ENCODE results near the gene PRDX3. TPM values are rescaled to one million over a fixed set of nuclear protein-coding genes. Genes with fewer than 3 reads are reported as not detected.
A peak's percentile ranks its signal among the peaks of the same experiment; 100 is the strongest.

Gene PRDX3
- total RNA-seq: 10 to 100 TPM; 58.8 to 78.3 (median 62.1) TPM

DNA sequence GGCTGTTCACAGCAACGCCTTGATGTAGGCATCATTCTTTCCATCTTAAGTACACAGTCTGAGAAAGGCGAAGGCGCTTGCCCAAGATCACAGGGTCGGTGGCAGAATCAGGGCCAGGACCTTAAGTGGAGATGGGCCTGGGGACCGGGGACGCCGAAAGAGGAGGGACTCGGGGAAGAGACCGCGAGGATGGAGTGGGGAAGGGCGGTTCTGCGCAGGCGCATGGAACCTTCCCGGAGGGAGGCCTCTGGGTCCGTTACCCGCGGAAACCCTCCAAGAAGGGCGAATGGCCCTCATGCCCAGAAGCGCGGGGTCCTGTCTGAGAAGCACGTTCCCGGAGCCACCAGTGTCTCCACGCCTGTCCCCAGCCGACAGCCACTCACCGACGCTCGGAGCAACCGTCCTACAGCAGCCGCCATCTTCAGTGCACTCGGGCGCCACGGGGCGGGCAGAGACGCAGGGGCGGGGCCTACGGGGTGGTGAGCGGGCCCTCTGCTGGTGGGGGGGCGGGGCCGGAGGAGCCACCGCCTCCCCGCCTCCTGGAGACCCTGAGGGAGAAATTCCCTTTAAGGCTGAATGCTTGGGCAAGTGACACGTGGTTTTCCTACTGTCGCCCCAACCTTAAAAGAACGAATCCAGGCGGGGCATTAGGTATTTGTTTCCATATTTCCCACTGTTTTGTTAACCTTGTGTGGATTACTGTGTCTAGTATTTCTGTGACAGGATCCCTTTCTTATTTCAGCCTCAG is at the start of gene PRDX3:
Gene PRDX3, minus strand, starts transcription at position 441 of the 748 bp plus-strand sequence. Its CDS starts 22 bp downstream, at position 419.
- TF ChIP-seq, protein P1, sequence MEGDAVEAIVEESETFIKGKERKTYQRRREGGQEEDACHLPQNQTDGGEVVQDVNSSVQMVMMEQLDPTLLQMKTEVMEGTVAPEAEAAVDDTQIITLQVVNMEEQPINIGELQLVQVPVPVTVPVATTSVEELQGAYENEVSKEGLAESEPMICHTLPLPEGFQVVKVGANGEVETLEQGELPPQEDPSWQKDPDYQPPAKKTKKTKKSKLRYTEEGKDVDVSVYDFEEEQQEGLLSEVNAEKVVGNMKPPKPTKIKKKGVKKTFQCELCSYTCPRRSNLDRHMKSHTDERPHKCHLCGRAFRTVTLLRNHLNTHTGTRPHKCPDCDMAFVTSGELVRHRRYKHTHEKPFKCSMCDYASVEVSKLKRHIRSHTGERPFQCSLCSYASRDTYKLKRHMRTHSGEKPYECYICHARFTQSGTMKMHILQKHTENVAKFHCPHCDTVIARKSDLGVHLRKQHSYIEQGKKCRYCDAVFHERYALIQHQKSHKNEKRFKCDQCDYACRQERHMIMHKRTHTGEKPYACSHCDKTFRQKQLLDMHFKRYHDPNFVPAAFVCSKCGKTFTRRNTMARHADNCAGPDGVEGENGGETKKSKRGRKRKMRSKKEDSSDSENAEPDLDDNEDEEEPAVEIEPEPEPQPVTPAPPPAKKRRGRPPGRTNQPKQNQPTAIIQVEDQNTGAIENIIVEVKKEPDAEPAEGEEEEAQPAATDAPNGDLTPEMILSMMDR (IDR thresholded peaks at IDR 0.05): peak in 1 of 2 donors; percentile 33
- TF ChIP-seq EP300 (IDR thresholded peaks at IDR 0.05) (no peak), POLR2A (IDR thresholded peaks at IDR 0.05) (peak; percentile 14 to 49), POLR2AphosphoS5 (IDR thresholded peaks at IDR 0.05) (no peak)
- peak within 1 kb of the TSS; percentile 92 for H3K27ac ChIP-seq
- H3K27me3 ChIP-seq: no peaks in the 10 kb centered on the region
- H3K4me3 ChIP-seq: peak within 1 kb of the TSS; percentile 91
- H3K36me3 ChIP-seq: peaks cover 16% of the 10 kb centered on the region
- under 1% methylated on average over 22 of the region's 45 CpGs for WGBS
- no peaks in the 10 kb centered on the region for H3K9me3 ChIP-seq
- peaks cover 17% of the 10 kb centered on the region for H3K4me1 ChIP-seq
- DNase-seq (ENCODE audit: low spot score in 2 of 2): peak; percentile 95 to 96

DNA sequence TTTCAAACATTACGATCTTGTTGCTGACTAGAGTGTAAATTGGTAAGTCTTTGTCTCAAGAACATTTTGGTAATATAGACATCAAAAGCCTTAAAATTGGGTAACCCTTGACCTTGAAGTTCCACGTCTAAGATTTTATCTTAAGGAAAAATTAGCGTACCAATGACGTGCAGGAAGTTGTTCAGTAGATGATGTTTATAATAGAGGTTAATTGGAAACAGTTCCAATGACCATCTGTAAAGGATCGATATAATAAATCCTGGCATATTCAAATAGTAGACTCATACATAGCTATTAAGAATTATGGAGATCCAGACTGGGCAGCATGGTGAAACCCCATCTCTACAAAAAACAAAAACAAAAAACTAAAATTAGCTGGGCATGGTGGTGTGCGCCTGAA is 49.2 kb upstream of the PRDX3 start:
- no peaks in the 10 kb centered on the region for H3K27me3 ChIP-seq
- peaks cover 2% of the 10 kb centered on the region for H3K4me1 ChIP-seq
- DNase-seq (ENCODE audit: low spot score in 2 of 2): no peak
- WGBS: 85% methylated on average over 6 of the region's 6 CpGs
- no peaks in the 10 kb centered on the region for H3K36me3 ChIP-seq
- no peak overlapping the region for H3K27ac ChIP-seq
- TF ChIP-seq EP300 (IDR thresholded peaks at IDR 0.05): no peak
- no peak for TF ChIP-seq POLR2A (IDR thresholded peaks at IDR 0.05)
- no peak for TF ChIP-seq POLR2AphosphoS5 (IDR thresholded peaks at IDR 0.05)
- TF ChIP-seq, protein P1 (IDR thresholded peaks at IDR 0.05): no peak
- H3K9me3 ChIP-seq: no peaks in the 10 kb centered on the region
- H3K4me3 ChIP-seq: no peak overlapping the region

DNA sequence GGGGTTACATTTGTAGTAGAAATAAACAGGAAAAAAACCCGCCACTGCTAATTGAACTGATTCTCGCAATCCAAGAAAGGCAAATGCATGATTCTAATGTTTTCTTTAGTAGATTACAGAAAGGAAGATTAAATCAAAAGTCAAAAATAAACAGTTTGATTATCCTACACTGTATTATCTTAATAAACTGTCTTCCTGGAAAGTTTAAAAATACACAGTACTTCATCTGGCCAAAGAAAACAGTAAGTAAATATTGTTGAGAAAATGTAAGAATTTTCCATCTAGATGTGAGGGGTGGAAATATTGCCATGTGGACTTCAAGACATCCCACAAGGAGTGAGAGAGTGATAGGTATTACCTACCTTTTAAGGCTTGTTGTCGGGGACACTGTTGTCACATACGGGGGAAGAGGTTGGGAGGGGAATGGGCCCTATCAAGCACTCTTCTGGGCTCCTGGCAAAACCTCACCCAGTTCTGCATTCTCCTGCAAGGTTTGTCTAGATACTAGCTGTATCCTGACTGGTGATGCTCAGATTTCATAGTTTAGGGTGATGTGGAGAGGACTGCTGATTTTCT is 46.6 kb upstream of the PRDX3 start:
- TF ChIP-seq POLR2AphosphoS5 (IDR thresholded peaks at IDR 0.05) (no peak), EP300 (IDR thresholded peaks at IDR 0.05) (no peak), POLR2A (IDR thresholded peaks at IDR 0.05) (no peak)
- TF ChIP-seq, protein P1 (IDR thresholded peaks at IDR 0.05): no peak
- Histone ChIP-seq H3K4me3 (no peak overlapping the region), H3K4me1 (peaks cover 25% of the 10 kb centered on the region), H3K27me3 (no peaks in the 10 kb centered on the region), H3K27ac (no peak overlapping the region), H3K36me3 (no peaks in the 10 kb centered on the region), H3K9me3 (no peaks in the 10 kb centered on the region)
- no peak for DNase-seq (ENCODE audit: low spot score in 2 of 2)
- WGBS: 85% methylated on average over 4 of the region's 4 CpGs

DNA sequence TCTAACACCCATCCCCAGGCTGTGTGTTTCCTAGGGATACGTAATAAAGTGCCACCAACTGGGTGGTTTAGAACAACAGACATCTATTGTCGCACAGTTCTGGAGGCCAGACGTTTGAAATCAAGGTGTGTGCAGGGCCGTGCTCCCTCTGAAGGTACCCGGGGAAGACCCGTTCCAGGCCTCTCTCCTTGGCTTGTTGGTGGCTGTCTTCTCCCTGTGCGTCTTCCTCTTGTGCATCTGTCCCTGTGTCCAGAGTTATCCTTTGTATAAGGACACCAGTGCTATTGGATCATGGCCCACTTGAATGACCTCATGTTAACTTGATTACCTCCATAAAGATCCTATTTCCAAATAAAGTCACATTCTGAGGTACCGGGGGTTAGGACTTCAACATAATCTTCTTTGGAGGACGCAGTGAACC is 44.4 kb upstream of the PRDX3 start:
- H3K9me3 ChIP-seq: no peaks in the 10 kb centered on the region
- TF ChIP-seq, protein P1 (IDR thresholded peaks at IDR 0.05): no peak
- TF ChIP-seq EP300 (IDR thresholded peaks at IDR 0.05) (no peak), POLR2A (IDR thresholded peaks at IDR 0.05) (no peak), POLR2AphosphoS5 (IDR thresholded peaks at IDR 0.05) (no peak)
- WGBS: 56% methylated on average over 9 of the region's 9 CpGs
- H3K4me3 ChIP-seq: no peak overlapping the region
- peaks cover 31% of the 10 kb centered on the region for H3K4me1 ChIP-seq
- no peaks in the 10 kb centered on the region for H3K27me3 ChIP-seq
- H3K27ac ChIP-seq: peak overlapping the region; percentile 69
- H3K36me3 ChIP-seq: no peaks in the 10 kb centered on the region
- no peak for DNase-seq (ENCODE audit: low spot score in 2 of 2)

DNA sequence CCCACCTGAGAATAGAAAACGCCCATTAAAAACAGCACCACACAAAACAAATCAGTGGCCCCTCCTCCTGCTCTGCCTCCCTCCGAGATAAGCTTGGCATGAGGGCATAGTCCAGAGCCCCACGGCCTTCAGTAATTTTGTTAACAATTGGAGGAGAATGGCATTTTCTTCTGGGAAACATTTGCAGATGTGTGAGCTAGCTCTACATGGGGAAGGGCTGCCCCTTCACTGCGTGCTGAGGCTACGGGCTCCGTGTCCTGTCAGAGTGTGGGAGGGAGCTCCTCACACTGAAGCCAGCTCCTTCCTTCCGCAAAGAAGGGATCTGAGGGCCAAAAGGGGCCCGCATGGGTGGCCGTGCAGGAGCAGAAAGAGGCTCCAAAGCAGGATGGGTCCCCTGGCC is 43.9 kb upstream of the PRDX3 start:
- Histone ChIP-seq H3K4me1 (peaks cover 31% of the 10 kb centered on the region), H3K27me3 (no peaks in the 10 kb centered on the region), H3K36me3 (no peaks in the 10 kb centered on the region), H3K9me3 (no peaks in the 10 kb centered on the region), H3K4me3 (no peak overlapping the region), H3K27ac (peak overlapping the region; percentile 69)
- DNase-seq (ENCODE audit: low spot score in 2 of 2): no peak
- 51% methylated on average over 9 of the region's 9 CpGs for WGBS
- TF ChIP-seq POLR2A (IDR thresholded peaks at IDR 0.05) (no peak), POLR2AphosphoS5 (IDR thresholded peaks at IDR 0.05) (no peak), EP300 (IDR thresholded peaks at IDR 0.05) (no peak)
- TF ChIP-seq, protein P1 (IDR thresholded peaks at IDR 0.05): no peak

All from suprapubic skin (tissue), 4 donors.